GM12872 (cell line): ENCODE results near the gene CCDC57.

Source experiments
- CTCF ChIP-seq: IDR thresholded peaks from 3 replicates; pipeline ENCODE4 v1.5.1; 2011; ENCODE audit warnings: low read depth, mild to moderate bottlenecking, low read length, moderate library complexity; ENCODE audit not compliant: insufficient read depth

Gene CCDC57

GRCh38 chr17:82077617-82078358 is 134.9 kb downstream of the CCDC57 start:
- no peak for TF ChIP-seq CTCF

- no peak for TF ChIP-seq CTCF
These were observed 135.7 kb downstream of the CCDC57 start for GRCh38 chr17:82076785-82077591.

- TF ChIP-seq CTCF, result no peak
These were observed 136.4 kb downstream of the CCDC57 start for GRCh38 chr17:82076018-82076784.

- no peak for TF ChIP-seq CTCF
These were observed 139.2 kb downstream of the CCDC57 start for GRCh38 chr17:82073446-82073845.

GRCh38 chr17:82072827-82073226 is 139.8 kb downstream of the CCDC57 start:
- TF ChIP-seq CTCF, result no peak

- TF ChIP-seq CTCF, result no peak
These were observed 142.0 kb downstream of the CCDC57 start for GRCh38 chr17:82070611-82071010.
